ENCODE data around the gene USP14. TPM values are rescaled to one million over a fixed set of nuclear protein-coding genes. Genes with fewer than 3 reads are reported as not detected.

The USP14 gene
- total RNA-seq, 1 experiment from 2014 or later, result 24.9 TPM

DNA sequence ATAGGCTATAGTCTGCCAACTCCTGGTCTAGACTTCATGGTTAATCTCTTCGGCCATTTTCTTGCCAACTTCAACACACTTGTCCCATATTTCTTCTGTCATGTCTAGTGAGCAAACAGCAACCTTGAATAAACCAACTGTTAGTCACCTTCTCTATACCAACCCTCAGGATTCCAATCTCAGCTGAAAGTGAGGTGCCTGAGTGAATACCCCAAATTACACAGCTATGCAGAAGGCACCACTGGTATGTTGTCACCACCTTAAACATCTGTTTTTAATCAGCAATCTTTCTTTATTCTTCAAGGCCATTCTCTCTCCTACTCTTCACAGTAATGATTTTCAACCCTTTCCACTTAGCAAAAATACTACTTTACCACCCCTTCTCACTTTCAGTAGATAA lies 70.2 kb downstream of the USP14 start:
- no peaks in the 10 kb centered on the region for H3K27me3 ChIP-seq
- H3K9me3 ChIP-seq (replicated peaks), result no peaks in the 10 kb centered on the region

DNA sequence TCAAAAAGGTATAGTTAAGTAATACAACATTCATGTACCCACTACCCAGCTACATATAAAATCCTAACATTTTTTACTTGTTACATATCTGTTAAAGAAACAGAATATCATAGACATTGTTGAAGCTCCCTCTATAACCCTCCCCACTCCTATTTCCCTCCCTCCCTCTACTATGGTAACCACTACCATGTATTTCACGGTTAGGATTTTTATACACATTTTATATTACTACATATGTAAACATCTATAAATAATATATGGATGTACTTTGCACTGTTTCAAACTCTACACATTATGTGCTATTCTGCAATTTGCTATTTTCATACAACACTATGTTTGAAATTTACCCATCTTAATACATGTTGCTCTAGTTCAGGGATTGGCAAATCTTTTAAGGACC lies 73.2 kb downstream of the USP14 start:
- DNase-seq, result no peak
- H3K36me3 ChIP-seq, result no peaks in the 10 kb centered on the region; the same call in 1 of the 2 replicates
- no peaks in the 10 kb centered on the region for H3K4me1 ChIP-seq
- H3K27me3 ChIP-seq, result no peaks in the 10 kb centered on the region
- H3K27ac ChIP-seq, result no peak overlapping the region
- no peaks in the 10 kb centered on the region for H3K9me3 ChIP-seq (replicated peaks)
- H3K4me3 ChIP-seq, result no peak overlapping the region

More for the DNA sequence above, 70.2 kb downstream of the USP14 start:
- Histone ChIP-seq H3K4me3 (no peak overlapping the region), H3K36me3 (peaks cover 15% of the 10 kb centered on the region), H3K27ac (no peak overlapping the region), H3K4me1 (no peaks in the 10 kb centered on the region)
- DNase-seq, result no peak

DNA sequence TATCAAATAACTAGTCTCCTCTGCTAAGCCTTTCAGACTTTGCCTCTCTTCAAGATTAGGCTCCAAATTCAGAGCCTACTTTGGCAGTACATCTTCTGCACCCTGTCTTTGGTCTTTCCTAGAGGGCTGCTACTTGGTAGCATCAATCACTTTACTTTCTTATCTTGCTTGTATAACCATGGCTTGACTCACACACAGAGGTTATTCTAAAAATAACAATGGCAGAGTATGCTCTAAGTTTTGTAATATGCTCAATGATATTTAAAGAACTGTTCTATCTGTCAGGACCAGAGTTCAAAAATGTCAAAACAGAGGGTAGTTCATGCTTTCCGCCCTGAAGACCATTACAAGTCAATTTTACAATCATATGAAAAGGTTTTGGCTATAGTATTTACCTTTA lies 81.8 kb downstream of the USP14 start:
- no peak overlapping the region for H3K27ac ChIP-seq
- no peak for DNase-seq
- H3K27me3 ChIP-seq, result no peaks in the 10 kb centered on the region
- no peaks in the 10 kb centered on the region for H3K9me3 ChIP-seq (replicated peaks)
- no peak overlapping the region for H3K4me3 ChIP-seq
- 0 out of 2 replicates have a peak, but pooled peaks cover 2% of the 10 kb centered on the region for H3K4me1 ChIP-seq
- peaks cover 47% of the 10 kb centered on the region for H3K36me3 ChIP-seq

DNA sequence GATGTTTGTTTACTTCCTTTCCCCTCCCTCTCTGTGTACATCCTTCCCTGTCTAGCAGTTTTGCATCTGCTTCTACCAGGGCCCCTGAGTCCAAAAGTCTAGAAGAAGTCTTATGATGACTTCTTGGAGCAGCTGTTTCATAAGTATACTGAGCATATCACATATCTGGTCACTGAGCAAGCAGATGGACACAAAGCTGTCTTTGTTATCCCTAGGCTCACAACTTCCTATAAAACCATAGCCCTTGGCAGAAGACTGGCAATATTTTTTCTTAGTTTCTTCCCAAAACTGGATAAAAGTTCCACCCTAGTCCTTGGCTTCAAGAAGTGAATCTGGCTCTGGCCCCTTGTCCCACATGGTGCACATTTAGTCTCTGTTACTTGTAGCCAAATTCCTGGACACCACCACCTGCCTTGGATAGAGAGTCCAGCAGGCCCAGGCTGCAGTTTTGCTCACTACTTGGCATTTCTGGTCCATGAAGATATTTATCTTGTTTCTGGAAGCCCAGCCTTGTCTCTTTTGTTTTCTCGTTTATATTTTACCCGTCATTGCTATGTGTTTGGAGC lies 87.0 kb downstream of the USP14 start:
- Histone ChIP-seq H3K36me3 (peaks cover 77% of the 10 kb centered on the region), H3K4me1 (peaks cover 12% of the 10 kb centered on the region; the same call in 1 of the 2 replicates), H3K27ac (peak overlapping the region; percentile 63), H3K4me3 (no peak overlapping the region), H3K27me3 (no peaks in the 10 kb centered on the region), H3K9me3 (replicated peaks) (no peaks in the 10 kb centered on the region)
- peak; percentile 34 to 77 for DNase-seq

DNA sequence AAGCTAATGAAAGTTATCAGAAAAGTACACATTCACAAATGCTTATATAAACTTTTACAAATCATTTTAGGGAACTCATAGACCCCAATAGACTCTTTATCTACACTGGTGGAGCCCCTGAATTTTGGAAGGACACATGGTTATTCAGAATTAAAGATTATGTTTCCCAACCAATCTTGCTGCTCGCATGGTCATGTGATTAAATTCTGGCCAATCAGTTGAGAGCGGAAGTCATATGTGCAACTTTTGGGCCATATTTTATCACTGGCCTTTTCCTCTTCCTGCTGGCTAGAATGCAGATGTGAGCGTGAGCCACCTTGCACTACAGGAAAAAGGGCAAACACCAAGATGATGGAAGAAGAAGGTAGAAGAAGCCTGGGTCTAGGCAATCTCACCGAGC lies 89.7 kb downstream of the USP14 start:
- H3K4me1 ChIP-seq, result peaks cover 12% of the 10 kb centered on the region; the same call in 1 of the 2 replicates
- H3K27me3 ChIP-seq, result no peaks in the 10 kb centered on the region
- DNase-seq, result no peak
- H3K4me3 ChIP-seq, result no peak overlapping the region
- peaks cover 71% of the 10 kb centered on the region for H3K36me3 ChIP-seq
- no peaks in the 10 kb centered on the region for H3K9me3 ChIP-seq (replicated peaks)
- no peak overlapping the region for H3K27ac ChIP-seq

DNA sequence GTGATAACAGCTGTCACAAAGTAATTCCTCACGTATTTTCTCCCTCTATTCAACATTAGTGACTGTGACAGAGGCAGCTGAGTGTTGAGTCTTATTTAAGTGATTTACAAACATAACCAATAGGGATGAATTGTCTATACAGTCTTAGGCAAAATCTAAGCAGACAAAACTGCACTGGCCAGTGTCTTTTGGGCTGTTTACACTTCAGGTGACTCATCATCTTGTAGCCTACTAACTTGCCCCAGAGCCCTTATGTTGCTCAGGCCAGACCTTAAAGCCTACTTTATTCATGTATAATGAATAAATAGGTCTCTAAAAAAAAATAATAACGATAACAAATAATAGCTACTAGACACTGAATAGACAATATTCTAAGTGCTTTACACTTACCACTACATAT lies 92.3 kb downstream of the USP14 start:
- DNase-seq, result no peak
- peaks cover 65% of the 10 kb centered on the region for H3K36me3 ChIP-seq
- H3K9me3 ChIP-seq (replicated peaks), result no peaks in the 10 kb centered on the region
- H3K27me3 ChIP-seq, result no peaks in the 10 kb centered on the region
- no peak overlapping the region for H3K4me3 ChIP-seq
- H3K4me1 ChIP-seq, result peaks cover 6% of the 10 kb centered on the region; the same call in 1 of the 2 replicates
- H3K27ac ChIP-seq, result no peak overlapping the region

DNA sequence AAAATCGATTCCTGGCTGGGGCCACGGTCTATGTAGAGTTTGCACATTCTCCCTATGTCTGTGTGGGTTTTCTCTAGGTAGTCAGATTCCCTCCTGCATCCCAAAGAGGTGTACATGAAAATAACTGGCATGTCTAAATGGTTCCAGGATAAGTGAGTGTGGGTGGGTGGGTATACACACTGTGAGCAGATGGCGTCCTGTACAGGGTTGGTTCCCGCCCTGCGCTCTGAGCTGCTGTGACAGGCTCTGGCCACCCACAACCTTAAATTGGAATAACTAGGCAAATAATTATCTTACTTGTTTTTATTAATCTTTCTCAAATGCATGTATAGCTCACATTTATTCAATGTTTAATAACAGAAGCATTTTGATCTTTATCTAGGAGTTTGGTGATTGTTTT lies 93.2 kb downstream of the USP14 start:
- no peaks in the 10 kb centered on the region for H3K9me3 ChIP-seq (replicated peaks)
- no peaks in the 10 kb centered on the region for H3K27me3 ChIP-seq

DNA sequence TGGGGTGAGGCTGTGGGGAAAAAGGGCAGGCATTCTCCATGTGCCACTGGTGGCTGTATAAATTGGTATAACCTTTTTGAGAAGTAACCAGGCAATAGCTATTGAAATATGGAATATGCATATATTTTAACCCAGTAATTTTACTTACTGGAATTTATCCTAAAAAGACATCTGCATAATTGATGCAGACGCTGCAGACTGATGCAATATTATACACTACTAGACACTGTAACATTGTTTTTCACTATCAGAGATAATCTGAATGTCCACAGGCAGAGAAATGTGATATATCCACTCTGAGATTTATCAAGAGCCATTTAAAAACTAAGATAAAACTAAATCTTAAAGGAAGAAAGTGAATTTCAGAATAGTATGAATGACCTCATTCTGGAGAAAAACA lies 94.8 kb downstream of the USP14 start:
- H3K9me3 ChIP-seq (replicated peaks), result no peaks in the 10 kb centered on the region
- peaks cover 65% of the 10 kb centered on the region for H3K36me3 ChIP-seq
- no peak overlapping the region for H3K27ac ChIP-seq
- H3K4me3 ChIP-seq, result no peak overlapping the region
- no peak for DNase-seq
- H3K4me1 ChIP-seq, result no peaks in the 10 kb centered on the region
- H3K27me3 ChIP-seq, result no peaks in the 10 kb centered on the region

More for the DNA sequence above, 93.2 kb downstream of the USP14 start:
- Histone ChIP-seq H3K4me1 (no peaks in the 10 kb centered on the region), H3K27ac (no peak overlapping the region), H3K36me3 (peaks cover 66% of the 10 kb centered on the region), H3K4me3 (no peak overlapping the region)
- no peak for DNase-seq

DNA sequence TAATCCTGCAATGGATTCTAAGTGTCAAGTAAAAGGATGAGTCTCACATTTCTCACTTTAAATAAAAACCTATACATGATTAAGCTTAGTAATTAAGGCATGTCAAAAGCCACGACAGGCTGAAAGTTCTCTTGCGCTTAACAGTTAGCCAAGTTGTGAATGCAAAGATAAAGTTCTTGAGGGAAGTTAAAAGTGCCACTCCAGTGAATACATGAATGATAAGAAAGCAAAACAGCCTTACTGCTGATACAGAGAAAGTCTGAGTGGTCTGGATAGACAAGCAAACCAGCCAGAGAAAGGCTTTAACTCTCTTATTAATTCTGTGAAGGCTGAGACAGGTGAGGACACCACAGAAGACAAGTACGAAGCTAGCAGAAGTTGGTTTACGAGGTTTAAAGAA lies 96.8 kb downstream of the USP14 start:
- Histone ChIP-seq H3K27ac (no peak overlapping the region), H3K4me3 (no peak overlapping the region), H3K36me3 (peaks cover 68% of the 10 kb centered on the region), H3K27me3 (no peaks in the 10 kb centered on the region), H3K4me1 (no peaks in the 10 kb centered on the region), H3K9me3 (replicated peaks) (no peaks in the 10 kb centered on the region)
- DNase-seq, result no peak

DNA sequence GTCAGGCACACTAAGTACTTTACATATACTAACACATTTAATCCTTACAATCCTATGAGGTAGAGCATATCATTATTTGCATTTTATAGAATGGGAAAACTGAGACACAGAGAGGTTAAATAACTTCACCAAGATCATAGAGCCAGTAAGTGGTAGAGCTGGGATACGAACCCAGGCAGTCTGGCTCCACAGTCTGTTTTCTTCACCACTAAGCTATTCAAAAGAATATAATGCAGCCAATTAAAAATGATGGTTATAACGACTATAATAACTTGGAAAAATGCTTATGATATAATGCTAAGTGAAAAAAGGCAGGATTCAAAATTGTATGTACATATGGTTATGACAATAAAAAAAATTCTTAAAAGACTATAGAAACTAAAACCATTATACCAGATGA lies 102.2 kb downstream of the USP14 start:
- Histone ChIP-seq H3K27me3 (no peaks in the 10 kb centered on the region), H3K4me1 (no peaks in the 10 kb centered on the region), H3K4me3 (no peak overlapping the region), H3K9me3 (replicated peaks) (no peaks in the 10 kb centered on the region), H3K27ac (no peak overlapping the region), H3K36me3 (peaks cover 52% of the 10 kb centered on the region)
- DNase-seq, result no peak

DNA sequence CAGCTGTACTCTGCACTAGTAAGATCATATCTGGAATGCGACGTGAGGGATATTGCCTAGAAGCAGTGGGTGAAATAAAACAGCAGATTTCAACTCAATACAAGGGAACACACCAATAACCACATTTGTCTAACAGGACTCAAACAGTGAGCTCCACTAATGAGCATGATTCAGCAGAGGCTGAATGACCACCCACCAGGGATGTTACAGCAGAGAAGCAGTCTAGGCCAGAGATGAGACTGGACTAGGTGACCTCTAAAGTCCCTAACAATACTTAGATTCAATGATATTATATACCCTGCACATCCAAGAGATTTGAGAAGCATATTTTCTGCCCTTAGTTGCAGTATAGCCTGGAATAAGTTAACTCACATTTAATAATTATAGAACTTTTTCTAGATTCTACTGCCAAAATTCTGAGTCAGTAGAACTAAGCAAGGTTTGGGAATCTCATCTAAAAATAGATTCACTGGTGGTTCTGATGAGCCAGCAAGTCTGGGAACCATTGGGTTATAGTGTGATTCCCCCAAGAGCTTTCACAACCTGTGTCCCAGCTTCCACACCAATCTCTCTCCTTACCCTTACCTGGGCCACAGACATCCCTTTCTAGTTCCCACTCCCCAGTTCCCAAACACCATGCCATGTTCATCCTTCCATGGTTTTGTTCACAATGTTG lies 103.2 kb downstream of the USP14 start:
- no peak overlapping the region for H3K4me3 ChIP-seq
- no peaks in the 10 kb centered on the region for H3K27me3 ChIP-seq
- H3K27ac ChIP-seq, result no peak overlapping the region
- no peaks in the 10 kb centered on the region for H3K9me3 ChIP-seq (replicated peaks)
- no peak for DNase-seq
- H3K4me1 ChIP-seq, result no peaks in the 10 kb centered on the region
- peaks cover 43% of the 10 kb centered on the region for H3K36me3 ChIP-seq

Other genes with a start within 250 kb of the USP14 start
- not detected in 2 replicates for gene TUBB8B, start 108.9 kb upstream of the USP14 start, total RNA-seq (2014; rRNA removed; shearing (Covaris generic))
- 51.7 and 59.2 TPM in 2 replicates for gene THOC1, start 109.5 kb downstream of the USP14 start, total RNA-seq (2014; rRNA removed; shearing (Covaris generic))

All from SJCRH30 (cell line).